Upper lobe of right lung (tissue), 1 donor: Measurements from ENCODE around the gene CYSTM1. TPM values are rescaled to one million over a fixed set of nuclear protein-coding genes. Genes with fewer than 3 reads are reported as not detected.

Experiments
- ATAC-seq: fragments of 200-7000 bp; cut with Tn5 transposase; one replicate; pipeline ENCODE4 v1.9.1; 2020; ENCODE audit warnings: mild to moderate bottlenecking, moderate library complexity
- DNase-seq: peaks from one replicate; pipeline ENCODE4 v3.0.0-alpha.2; 2020
- H3K27ac ChIP-seq: fragments of 200-600 bp; one replicate; pipeline ENCODE4 v1.8.0; 2022
- H3K27me3 ChIP-seq: fragments of 200-600 bp; one replicate; pipeline ENCODE4 v1.8.0; 2022; ENCODE audit warnings: mild to moderate bottlenecking
- H3K36me3 ChIP-seq: fragments of 200-600 bp; one replicate; pipeline ENCODE4 v1.8.0; 2022
- H3K4me1 ChIP-seq: fragments of 200-600 bp; one replicate; pipeline ENCODE4 v1.8.0; 2022
- H3K4me3 ChIP-seq: fragments of 200-600 bp; one replicate; pipeline ENCODE4 v1.8.0; 2022; ENCODE audit warnings: mild to moderate bottlenecking
- H3K9me3 ChIP-seq: fragments of 200-600 bp; one replicate; pipeline ENCODE4 v1.8.0; 2022
- CTCF ChIP-seq: fragments of 200-600 bp; IDR thresholded peaks from one replicate; pipeline ENCODE4 v1.8.0; 2022; ENCODE audit warnings: antibody characterized with exemption
- intact Hi-C: fragments of 100-400 bp; cut with DNase I; formaldehyde crosslinking; loops from one replicate; pipeline ENCODE4 v1.11.0; 2022
- total RNA-seq: library from RNA; stranded (reverse); fragmentation: NEBNext Ultra II Directional; extraction: Animal tissue kit (Norgen Biotek cat#: 25700); gene quantifications from one replicate; pipeline ENCODE4 v1.2.1, GENCODE V29; 2021
- donor health status: DM: no; HTN: yes; CAD: no; lungs with severe emphysema.

The CYSTM1 gene
- total RNA-seq, 1 donor from 2014 or later: 85.1 TPM

DNA sequence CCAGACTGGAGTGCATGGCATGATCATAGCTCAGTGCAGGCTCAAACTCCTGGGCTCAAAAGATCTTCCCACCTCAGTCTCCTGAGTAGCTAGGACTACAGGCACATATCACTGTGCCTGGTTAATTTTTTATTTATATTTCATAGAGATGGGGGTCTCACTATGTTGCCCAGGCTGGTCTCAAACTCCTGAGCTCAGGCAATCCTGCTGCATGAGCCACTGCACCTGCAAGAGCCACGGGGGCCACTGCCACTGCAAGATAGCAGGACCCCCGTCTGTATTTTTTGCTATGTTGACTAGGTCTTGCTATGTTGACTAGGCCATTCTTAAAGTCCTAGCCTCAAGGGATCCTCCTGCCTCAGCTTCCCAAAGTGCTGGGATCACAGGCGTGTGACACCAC is 6.5 kb downstream of the CYSTM1 start:
- no peak for TF ChIP-seq CTCF
- Histone ChIP-seq H3K27ac (peak overlapping the region; percentile 61), H3K9me3 (no peaks in the 10 kb centered on the region), H3K36me3 (no peaks in the 10 kb centered on the region), H3K4me1 (peaks cover 66% of the 10 kb centered on the region), H3K4me3 (no peak overlapping the region), H3K27me3 (no peaks in the 10 kb centered on the region)
- ATAC-seq (no peak), DNase-seq (no peak)
- intact Hi-C loops: no loop called here

- DNase-seq (no peak), ATAC-seq (peak; percentile 41)
- intact Hi-C loops: no loop called here
- Histone ChIP-seq H3K36me3 (no peaks in the 10 kb centered on the region), H3K27ac (peak overlapping the region; percentile 48), H3K27me3 (no peaks in the 10 kb centered on the region), H3K4me1 (peaks cover 61% of the 10 kb centered on the region), H3K4me3 (no peak overlapping the region), H3K9me3 (no peaks in the 10 kb centered on the region)
- TF ChIP-seq CTCF: no peak
Observed at GRCh38 chr5:140182075-140182711, 7.2 kb downstream of the CYSTM1 start.

DNA sequence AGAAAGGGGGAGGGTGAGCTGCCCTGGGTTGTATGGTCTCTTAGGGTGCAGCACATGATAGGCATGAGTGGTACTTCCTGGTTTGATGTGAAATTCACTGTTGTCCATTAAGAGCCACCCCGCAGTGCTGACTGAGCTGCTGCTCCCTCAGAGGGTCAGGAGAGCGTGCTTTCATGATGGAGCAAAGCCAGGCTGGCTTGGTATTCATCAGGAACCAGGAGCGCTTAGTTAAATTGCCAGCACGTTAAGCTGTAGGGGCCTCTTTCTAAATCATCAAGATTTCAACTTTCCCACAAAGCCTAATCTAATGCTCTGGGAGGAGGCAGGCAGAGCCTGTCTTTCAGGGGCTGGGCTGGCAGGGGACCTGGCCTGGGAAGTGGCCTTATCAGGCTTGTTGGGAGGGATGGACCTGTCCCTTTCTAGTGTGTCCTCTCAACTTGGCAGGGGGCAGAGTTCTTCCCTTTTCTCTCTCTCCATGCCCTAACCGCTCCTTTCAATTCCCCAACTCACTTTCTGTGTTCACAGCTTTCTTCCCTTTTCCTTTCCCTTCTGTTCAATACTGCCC is 7.9 kb downstream of the CYSTM1 start:
- no peaks in the 10 kb centered on the region for H3K9me3 ChIP-seq
- H3K27ac ChIP-seq: peak overlapping the region; percentile 31
- no peaks in the 10 kb centered on the region for H3K36me3 ChIP-seq
- no peaks in the 10 kb centered on the region for H3K27me3 ChIP-seq
- H3K4me3 ChIP-seq: no peak overlapping the region
- intact Hi-C loops: no loop called here
- ATAC-seq (peak; percentile 92), DNase-seq (no peak)
- no peak for TF ChIP-seq CTCF
- peaks cover 54% of the 10 kb centered on the region for H3K4me1 ChIP-seq

GRCh38 chr5:140185409-140185808 is 10.4 kb downstream of the CYSTM1 start:
- no peak for TF ChIP-seq CTCF
- DNase-seq (no peak), ATAC-seq (no peak)
- intact Hi-C loops: no loop called here
- Histone ChIP-seq H3K27ac (no peak overlapping the region), H3K4me1 (peaks cover 41% of the 10 kb centered on the region), H3K27me3 (no peaks in the 10 kb centered on the region), H3K4me3 (no peak overlapping the region), H3K9me3 (no peaks in the 10 kb centered on the region), H3K36me3 (no peaks in the 10 kb centered on the region)

- no peak for TF ChIP-seq CTCF
- intact Hi-C loops: no loop called here
- Histone ChIP-seq H3K4me1 (peaks cover 33% of the 10 kb centered on the region), H3K27ac (no peak overlapping the region), H3K9me3 (no peaks in the 10 kb centered on the region), H3K36me3 (no peaks in the 10 kb centered on the region), H3K27me3 (no peaks in the 10 kb centered on the region), H3K4me3 (no peak overlapping the region)
- ATAC-seq (no peak), DNase-seq (no peak)
Observed at GRCh38 chr5:140186267-140186671, 11.3 kb downstream of the CYSTM1 start.
